Muscle of leg (tissue), 11 donors: ENCODE data around the gene PTPRN2. TPM values are rescaled to one million over a fixed set of nuclear protein-coding genes. Genes with fewer than 3 reads are reported as not detected.

Experiments
- DNase-seq: peaks from one replicate; pipeline ENCODE4 v3.0.0; 2013
- H3K27ac ChIP-seq: one replicate; pipeline ENCODE4 v1.5.1; 2013; ENCODE audit warnings: mild to moderate bottlenecking, low read length, control low read depth
- H3K27me3 ChIP-seq: one replicate; pipeline ENCODE4 v1.6.1; 2013; ENCODE audit warnings: low read length; ENCODE audit not compliant: control insufficient read depth, insufficient read depth
- H3K36me3 ChIP-seq: one replicate; pipeline ENCODE4 v1.6.1; 2013; ENCODE audit warnings: low read length; ENCODE audit not compliant: control insufficient read depth, insufficient read depth
- H3K4me1 ChIP-seq: one replicate; pipeline ENCODE4 v1.6.1; 2013; ENCODE audit warnings: low read length; ENCODE audit not compliant: control insufficient read depth, insufficient read depth
- H3K4me3 ChIP-seq: one replicate; pipeline ENCODE4 v1.5.1; 2013; ENCODE audit warnings: low read length, control low read depth
- H3K9me3 ChIP-seq: replicated peaks from 2 replicates; pipeline ENCODE4 v1.6.1; 2013; ENCODE audit warnings: low read depth, low read length; ENCODE audit not compliant: control insufficient read depth
- WGBS: methylation state at CpG from one replicate; pipeline ENCODE4 v1.1.5; 2013; ENCODE audit warnings: missing lambda C conversion rate; ENCODE audit not compliant: insufficient coverage; 5-methylcytosine and 5-hydroxymethylcytosine counted together
- polyA plus RNA-seq, 8 donors: library from polyadenylated mRNA; unstranded; fragments of 120-200 nt; gene quantifications; one replicate each; pipeline versions ENCODE4 v1.2.1 to v1.2.3, GENCODE V29; 2013; ENCODE audit warnings: inconsistent platforms in 1 of 8, low replicate concordance in 1 of 8; ENCODE audit not compliant: insufficient read length in 8 of 8, insufficient read depth in 1 of 8
- total RNA-seq: library from RNA; stranded (reverse); fragments of 120-200 nt; gene quantifications from one replicate; pipeline ENCODE4 v1.2.4, GENCODE V29; 2013

PTPRN2 gene
- total and polyA plus RNA-seq, 9 donors: 1.4 to 2.9 (median 2.3) TPM

GRCh38 chr7:158556721-158557440 lies 30.7 kb downstream of the PTPRN2 start:
- 96% methylated on average over 69 of the region's 69 CpGs for WGBS
- peaks cover 4% of the 10 kb centered on the region for H3K27me3 ChIP-seq

GRCh38 chr7:158555034-158555520 lies 32.5 kb downstream of the PTPRN2 start:
- 67% methylated on average over 8 of the region's 18 CpGs for WGBS
- H3K9me3 ChIP-seq: no peaks in the 10 kb centered on the region
- no peak for DNase-seq

More at GRCh38 chr7:158556721-158557440, 30.7 kb downstream of the PTPRN2 start:
- Histone ChIP-seq H3K4me1 (no peaks in the 10 kb centered on the region), H3K36me3 (no peaks in the 10 kb centered on the region), H3K27ac (no peak overlapping the region), H3K4me3 (no peak overlapping the region), H3K9me3 (no peaks in the 10 kb centered on the region)
- DNase-seq: no peak

GRCh38 chr7:158550886-158551452 lies 36.7 kb downstream of the PTPRN2 start:
- no peak overlapping the region for H3K4me3 ChIP-seq
- no peaks in the 10 kb centered on the region for H3K9me3 ChIP-seq
- H3K27me3 ChIP-seq: peaks cover 13% of the 10 kb centered on the region
- WGBS: 62% methylated on average over 10 of the region's 12 CpGs
- no peaks in the 10 kb centered on the region for H3K36me3 ChIP-seq
- DNase-seq: peak; percentile 2
- H3K4me1 ChIP-seq: peaks cover 21% of the 10 kb centered on the region
- H3K27ac ChIP-seq: no peak overlapping the region

More at GRCh38 chr7:158555034-158555520, 32.5 kb downstream of the PTPRN2 start:
- H3K36me3 ChIP-seq: no peaks in the 10 kb centered on the region
- no peak overlapping the region for H3K27ac ChIP-seq
- peaks cover 6% of the 10 kb centered on the region for H3K4me1 ChIP-seq
- H3K4me3 ChIP-seq: no peak overlapping the region
- H3K27me3 ChIP-seq: no peaks in the 10 kb centered on the region

- no peak for DNase-seq
- 46% methylated on average over 5 of the region's 7 CpGs for WGBS
- peaks cover 14% of the 10 kb centered on the region for H3K27me3 ChIP-seq
Measured at GRCh38 chr7:158550394-158550700, 37.3 kb downstream of the PTPRN2 start.

GRCh38 chr7:158549616-158550393 lies 37.8 kb downstream of the PTPRN2 start:
- peaks cover 15% of the 10 kb centered on the region for H3K27me3 ChIP-seq
- H3K27ac ChIP-seq: no peak overlapping the region
- DNase-seq: peak; percentile 90
- no peaks in the 10 kb centered on the region for H3K36me3 ChIP-seq
- no peak overlapping the region for H3K4me3 ChIP-seq
- WGBS: 62% methylated on average over 26 of the region's 36 CpGs
- no peaks in the 10 kb centered on the region for H3K9me3 ChIP-seq
- peaks cover 21% of the 10 kb centered on the region for H3K4me1 ChIP-seq

More at GRCh38 chr7:158550394-158550700, 37.3 kb downstream of the PTPRN2 start:
- H3K9me3 ChIP-seq: no peaks in the 10 kb centered on the region
- no peak overlapping the region for H3K4me3 ChIP-seq
- H3K27ac ChIP-seq: no peak overlapping the region
- no peaks in the 10 kb centered on the region for H3K36me3 ChIP-seq
- peaks cover 21% of the 10 kb centered on the region for H3K4me1 ChIP-seq

GRCh38 chr7:158549176-158549615 lies 38.4 kb downstream of the PTPRN2 start:
- Histone ChIP-seq H3K36me3 (no peaks in the 10 kb centered on the region), H3K27me3 (peaks cover 15% of the 10 kb centered on the region), H3K4me1 (peaks cover 21% of the 10 kb centered on the region), H3K27ac (no peak overlapping the region), H3K9me3 (no peaks in the 10 kb centered on the region), H3K4me3 (peak overlapping the region; percentile 5)
- WGBS: 42% methylated on average over 21 of the region's 22 CpGs
- no peak for DNase-seq

GRCh38 chr7:158548726-158549125 lies 38.9 kb downstream of the PTPRN2 start:
- Histone ChIP-seq H3K27ac (no peak overlapping the region), H3K36me3 (no peaks in the 10 kb centered on the region), H3K27me3 (peaks cover 18% of the 10 kb centered on the region), H3K4me3 (no peak overlapping the region), H3K9me3 (no peaks in the 10 kb centered on the region), H3K4me1 (peaks cover 21% of the 10 kb centered on the region)
- WGBS: 76% methylated on average over 8 of the region's 14 CpGs
- DNase-seq: no peak

- peaks cover 18% of the 10 kb centered on the region for H3K27me3 ChIP-seq
- 88% methylated on average over 9 of the region's 9 CpGs for WGBS
Measured at GRCh38 chr7:158547817-158548216, 39.8 kb downstream of the PTPRN2 start.

GRCh38 chr7:158546626-158547025 lies 41.0 kb downstream of the PTPRN2 start:
- H3K27ac ChIP-seq: no peak overlapping the region
- H3K27me3 ChIP-seq: peaks cover 18% of the 10 kb centered on the region

More at GRCh38 chr7:158547817-158548216, 39.8 kb downstream of the PTPRN2 start:
- Histone ChIP-seq H3K9me3 (no peaks in the 10 kb centered on the region), H3K4me1 (peaks cover 21% of the 10 kb centered on the region), H3K4me3 (no peak overlapping the region), H3K27ac (no peak overlapping the region), H3K36me3 (no peaks in the 10 kb centered on the region)
- no peak for DNase-seq

GRCh38 chr7:158546214-158546613 lies 41.4 kb downstream of the PTPRN2 start:
- no peak overlapping the region for H3K27ac ChIP-seq
- peaks cover 18% of the 10 kb centered on the region for H3K27me3 ChIP-seq
- no peaks in the 10 kb centered on the region for H3K36me3 ChIP-seq
- peaks cover 21% of the 10 kb centered on the region for H3K4me1 ChIP-seq
- H3K9me3 ChIP-seq: no peaks in the 10 kb centered on the region
- DNase-seq: no peak
- WGBS: 87% methylated on average over 11 of the region's 16 CpGs
- H3K4me3 ChIP-seq: no peak overlapping the region

More at GRCh38 chr7:158546626-158547025, 41.0 kb downstream of the PTPRN2 start:
- Histone ChIP-seq H3K9me3 (no peaks in the 10 kb centered on the region), H3K36me3 (no peaks in the 10 kb centered on the region), H3K4me1 (peaks cover 21% of the 10 kb centered on the region), H3K4me3 (no peak overlapping the region)
- DNase-seq: no peak
- WGBS: 86% methylated on average over 9 of the region's 11 CpGs
